ENCODE data around the gene KCNK18. TPM values are rescaled to one million over a fixed set of nuclear protein-coding genes. Genes with fewer than 3 reads are reported as not detected.

KCNK18 gene
- polyA plus RNA-seq, 1 experiment = not detected

GRCh38 chr10:117218654-117219053, 21.4 kb downstream of the KCNK18 start:
- no peak overlapping the region for H3K4me3 ChIP-seq (ENCODE audit: low read depth, low read length)
- no peaks in the 10 kb centered on the region for H3K36me3 ChIP-seq (ENCODE audit: control insufficient read depth, insufficient read depth, low read length)
- ChIA-PET CTCF (interaction anchor here (0.6 to 6.2 kb wide), 6 partner anchors 7 to 224 kb away, joined by 3 to 124 read pairs (median 9); no protein-coding TSS in a partner anchor), POLR2A (no interaction called here)
- TF ChIP-seq CTCF (IDR thresholded peaks at IDR 0.05; ENCODE audit: insufficient read depth, low read depth, low read length) = no peak
- DNase-seq (ENCODE audit: low read depth) = no peak
- peaks cover 6% of the 10 kb centered on the region for H3K27me3 ChIP-seq (ENCODE audit: control insufficient read depth, insufficient read depth, low read length)

GRCh38 chr10:117221156-117221711, 23.9 kb downstream of the KCNK18 start:
- peaks cover 1% of the 10 kb centered on the region for H3K27me3 ChIP-seq (ENCODE audit: control insufficient read depth, insufficient read depth, low read length)
- no peak for TF ChIP-seq CTCF (IDR thresholded peaks at IDR 0.05; ENCODE audit: insufficient read depth, low read depth, low read length)
- ChIA-PET CTCF (interaction anchor here (6.2 kb wide), 1 partner anchor 97 kb away, joined by 124 read pairs; no protein-coding TSS in a partner anchor), POLR2A (no interaction called here)
- no peaks in the 10 kb centered on the region for H3K36me3 ChIP-seq (ENCODE audit: control insufficient read depth, insufficient read depth, low read length)
- no peak for DNase-seq (ENCODE audit: low read depth)
- no peak overlapping the region for H3K4me3 ChIP-seq (ENCODE audit: low read depth, low read length)

GRCh38 chr10:117222552-117222951, 25.3 kb downstream of the KCNK18 start:
- TF ChIP-seq CTCF (IDR thresholded peaks at IDR 0.05; ENCODE audit: insufficient read depth, low read depth, low read length) = no peak
- DNase-seq (ENCODE audit: low read depth) = no peak
- ChIA-PET CTCF (interaction anchor here (1.5 to 2.3 kb wide), 3 partner anchors 14 to 96 kb away, joined by 3 to 7 read pairs (median 5); no protein-coding TSS in a partner anchor), POLR2A (no interaction called here)
- Histone ChIP-seq H3K4me3 (ENCODE audit: low read depth, low read length) (no peak overlapping the region), H3K36me3 (ENCODE audit: control insufficient read depth, insufficient read depth, low read length) (no peaks in the 10 kb centered on the region), H3K27me3 (ENCODE audit: control insufficient read depth, insufficient read depth, low read length) (peaks cover 1% of the 10 kb centered on the region)

- ChIA-PET CTCF (interaction anchor here (1.5 to 2.3 kb wide), 3 partner anchors 13 to 96 kb away, joined by 3 to 7 read pairs (median 5); no protein-coding TSS in a partner anchor), POLR2A (no interaction called here)
These were observed 25.8 kb downstream of the KCNK18 start for GRCh38 chr10:117222976-117223692.

More at GRCh38 chr10:117222976-117223692, 25.8 kb downstream of the KCNK18 start:
- H3K4me3 ChIP-seq (ENCODE audit: low read depth, low read length) = no peak overlapping the region
- no peaks in the 10 kb centered on the region; the same call in 1 of the 2 replicates for H3K27me3 ChIP-seq (ENCODE audit: control insufficient read depth, insufficient read depth, low read length)
- TF ChIP-seq CTCF (IDR thresholded peaks at IDR 0.05; ENCODE audit: insufficient read depth, low read depth, low read length) = no peak
- no peak for DNase-seq (ENCODE audit: low read depth)
- H3K36me3 ChIP-seq (ENCODE audit: control insufficient read depth, insufficient read depth, low read length) = no peaks in the 10 kb centered on the region

All from BJ (cell line).